ENCODE measurements around the gene IGFBP5. TPM values are rescaled to one million over a fixed set of nuclear protein-coding genes. Genes with fewer than 3 reads are reported as not detected.

The IGFBP5 gene
- total and polyA plus RNA-seq, 2 of the 8 experiments (the other 6 are each of a cell fraction or from before 2014, with no cell fraction given) = 2.2 to 2.5 TPM

- TF ChIP-seq, protein P1, sequence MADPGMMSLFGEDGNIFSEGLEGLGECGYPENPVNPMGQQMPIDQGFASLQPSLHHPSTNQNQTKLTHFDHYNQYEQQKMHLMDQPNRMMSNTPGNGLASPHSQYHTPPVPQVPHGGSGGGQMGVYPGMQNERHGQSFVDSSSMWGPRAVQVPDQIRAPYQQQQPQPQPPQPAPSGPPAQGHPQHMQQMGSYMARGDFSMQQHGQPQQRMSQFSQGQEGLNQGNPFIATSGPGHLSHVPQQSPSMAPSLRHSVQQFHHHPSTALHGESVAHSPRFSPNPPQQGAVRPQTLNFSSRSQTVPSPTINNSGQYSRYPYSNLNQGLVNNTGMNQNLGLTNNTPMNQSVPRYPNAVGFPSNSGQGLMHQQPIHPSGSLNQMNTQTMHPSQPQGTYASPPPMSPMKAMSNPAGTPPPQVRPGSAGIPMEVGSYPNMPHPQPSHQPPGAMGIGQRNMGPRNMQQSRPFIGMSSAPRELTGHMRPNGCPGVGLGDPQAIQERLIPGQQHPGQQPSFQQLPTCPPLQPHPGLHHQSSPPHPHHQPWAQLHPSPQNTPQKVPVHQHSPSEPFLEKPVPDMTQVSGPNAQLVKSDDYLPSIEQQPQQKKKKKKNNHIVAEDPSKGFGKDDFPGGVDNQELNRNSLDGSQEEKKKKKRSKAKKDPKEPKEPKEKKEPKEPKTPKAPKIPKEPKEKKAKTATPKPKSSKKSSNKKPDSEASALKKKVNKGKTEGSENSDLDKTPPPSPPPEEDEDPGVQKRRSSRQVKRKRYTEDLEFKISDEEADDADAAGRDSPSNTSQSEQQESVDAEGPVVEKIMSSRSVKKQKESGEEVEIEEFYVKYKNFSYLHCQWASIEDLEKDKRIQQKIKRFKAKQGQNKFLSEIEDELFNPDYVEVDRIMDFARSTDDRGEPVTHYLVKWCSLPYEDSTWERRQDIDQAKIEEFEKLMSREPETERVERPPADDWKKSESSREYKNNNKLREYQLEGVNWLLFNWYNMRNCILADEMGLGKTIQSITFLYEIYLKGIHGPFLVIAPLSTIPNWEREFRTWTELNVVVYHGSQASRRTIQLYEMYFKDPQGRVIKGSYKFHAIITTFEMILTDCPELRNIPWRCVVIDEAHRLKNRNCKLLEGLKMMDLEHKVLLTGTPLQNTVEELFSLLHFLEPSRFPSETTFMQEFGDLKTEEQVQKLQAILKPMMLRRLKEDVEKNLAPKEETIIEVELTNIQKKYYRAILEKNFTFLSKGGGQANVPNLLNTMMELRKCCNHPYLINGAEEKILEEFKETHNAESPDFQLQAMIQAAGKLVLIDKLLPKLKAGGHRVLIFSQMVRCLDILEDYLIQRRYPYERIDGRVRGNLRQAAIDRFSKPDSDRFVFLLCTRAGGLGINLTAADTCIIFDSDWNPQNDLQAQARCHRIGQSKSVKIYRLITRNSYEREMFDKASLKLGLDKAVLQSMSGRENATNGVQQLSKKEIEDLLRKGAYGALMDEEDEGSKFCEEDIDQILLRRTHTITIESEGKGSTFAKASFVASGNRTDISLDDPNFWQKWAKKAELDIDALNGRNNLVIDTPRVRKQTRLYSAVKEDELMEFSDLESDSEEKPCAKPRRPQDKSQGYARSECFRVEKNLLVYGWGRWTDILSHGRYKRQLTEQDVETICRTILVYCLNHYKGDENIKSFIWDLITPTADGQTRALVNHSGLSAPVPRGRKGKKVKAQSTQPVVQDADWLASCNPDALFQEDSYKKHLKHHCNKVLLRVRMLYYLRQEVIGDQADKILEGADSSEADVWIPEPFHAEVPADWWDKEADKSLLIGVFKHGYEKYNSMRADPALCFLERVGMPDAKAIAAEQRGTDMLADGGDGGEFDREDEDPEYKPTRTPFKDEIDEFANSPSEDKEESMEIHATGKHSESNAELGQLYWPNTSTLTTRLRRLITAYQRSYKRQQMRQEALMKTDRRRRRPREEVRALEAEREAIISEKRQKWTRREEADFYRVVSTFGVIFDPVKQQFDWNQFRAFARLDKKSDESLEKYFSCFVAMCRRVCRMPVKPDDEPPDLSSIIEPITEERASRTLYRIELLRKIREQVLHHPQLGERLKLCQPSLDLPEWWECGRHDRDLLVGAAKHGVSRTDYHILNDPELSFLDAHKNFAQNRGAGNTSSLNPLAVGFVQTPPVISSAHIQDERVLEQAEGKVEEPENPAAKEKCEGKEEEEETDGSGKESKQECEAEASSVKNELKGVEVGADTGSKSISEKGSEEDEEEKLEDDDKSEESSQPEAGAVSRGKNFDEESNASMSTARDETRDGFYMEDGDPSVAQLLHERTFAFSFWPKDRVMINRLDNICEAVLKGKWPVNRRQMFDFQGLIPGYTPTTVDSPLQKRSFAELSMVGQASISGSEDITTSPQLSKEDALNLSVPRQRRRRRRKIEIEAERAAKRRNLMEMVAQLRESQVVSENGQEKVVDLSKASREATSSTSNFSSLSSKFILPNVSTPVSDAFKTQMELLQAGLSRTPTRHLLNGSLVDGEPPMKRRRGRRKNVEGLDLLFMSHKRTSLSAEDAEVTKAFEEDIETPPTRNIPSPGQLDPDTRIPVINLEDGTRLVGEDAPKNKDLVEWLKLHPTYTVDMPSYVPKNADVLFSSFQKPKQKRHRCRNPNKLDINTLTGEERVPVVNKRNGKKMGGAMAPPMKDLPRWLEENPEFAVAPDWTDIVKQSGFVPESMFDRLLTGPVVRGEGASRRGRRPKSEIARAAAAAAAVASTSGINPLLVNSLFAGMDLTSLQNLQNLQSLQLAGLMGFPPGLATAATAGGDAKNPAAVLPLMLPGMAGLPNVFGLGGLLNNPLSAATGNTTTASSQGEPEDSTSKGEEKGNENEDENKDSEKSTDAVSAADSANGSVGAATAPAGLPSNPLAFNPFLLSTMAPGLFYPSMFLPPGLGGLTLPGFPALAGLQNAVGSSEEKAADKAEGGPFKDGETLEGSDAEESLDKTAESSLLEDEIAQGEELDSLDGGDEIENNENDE (IDR thresholded peaks at IDR 0.05; ENCODE audit: insufficient replicate concordance, low read length) = no peak
- TF ChIP-seq ASH2L (IDR thresholded peaks at IDR 0.05; ENCODE audit: low read length) (no peak), ATF2 (IDR thresholded peaks at IDR 0.05; ENCODE audit: low read length) (no peak), YY1 (IDR thresholded peaks at IDR 0.05; ENCODE audit: low read depth, low read length) (no peak), TAF7 (optimal IDR thresholded peaks at IDR 0.05; ENCODE audit: borderline replicate concordance, low read depth, low read length) (no peak), RXRA (IDR thresholded peaks at IDR 0.05; ENCODE audit: insufficient read depth, low read depth, low read length) (no peak), JUN (IDR thresholded peaks at IDR 0.05; ENCODE audit: low read depth, low read length) (no peak), BRCA1 (IDR thresholded peaks at IDR 0.05; ENCODE audit: low read depth, low read length) (no peak), SUZ12 (IDR thresholded peaks at IDR 0.05; ENCODE audit: low read length) (no peak)
Measured at GRCh38 chr2:216740557-216741222, 45.3 kb upstream of the IGFBP5 start (continued).

All from H1 (cell line).